IPS DF 6.9 (cell line): ENCODE data around the gene ZNF777.
A peak's percentile ranks its signal among the peaks of the same experiment; 100 is the strongest.

Experiments
- DNase-seq: peaks from one replicate; pipeline ENCODE4 v3.0.0-alpha.2; 2013; ENCODE audit warnings: low read depth, low spot score
- H3K27ac ChIP-seq: one replicate; pipeline ENCODE4 v1.5.1; 2013; ENCODE audit warnings: low read length, control low read depth
- H3K27me3 ChIP-seq: 2 replicates; pipeline ENCODE4 v1.6.1; 2013; ENCODE audit warnings: mild to moderate bottlenecking, low read length; ENCODE audit not compliant: control insufficient read depth, insufficient read depth
- H3K36me3 ChIP-seq: 2 replicates; pipeline ENCODE4 v1.6.1; 2013; ENCODE audit warnings: low read length; ENCODE audit not compliant: control insufficient read depth, insufficient read depth
- H3K4me1 ChIP-seq: 2 replicates; pipeline ENCODE4 v1.6.1; 2013; ENCODE audit warnings: low read length; ENCODE audit not compliant: control insufficient read depth, insufficient read depth
- H3K4me3 ChIP-seq: 2 replicates; pipeline ENCODE4 v1.5.1; 2013; ENCODE audit warnings: mild to moderate bottlenecking, low read length
- H3K9me3 ChIP-seq: 2 replicates; pipeline ENCODE4 v1.6.1; 2013; ENCODE audit warnings: low read length, inconsistent platforms; ENCODE audit not compliant: control insufficient read depth, insufficient read depth
- WGBS: extraction: QIAGEN DNeasy Blood & Tissue Kit; methylation state at CpG from one replicate; pipeline ENCODE4 v1.1.7; 2013; ENCODE audit warnings: mixed read lengths, missing lambda C conversion rate; ENCODE audit not compliant: insufficient read length, insufficient coverage; 5-methylcytosine and 5-hydroxymethylcytosine counted together

Gene ZNF777

DNA sequence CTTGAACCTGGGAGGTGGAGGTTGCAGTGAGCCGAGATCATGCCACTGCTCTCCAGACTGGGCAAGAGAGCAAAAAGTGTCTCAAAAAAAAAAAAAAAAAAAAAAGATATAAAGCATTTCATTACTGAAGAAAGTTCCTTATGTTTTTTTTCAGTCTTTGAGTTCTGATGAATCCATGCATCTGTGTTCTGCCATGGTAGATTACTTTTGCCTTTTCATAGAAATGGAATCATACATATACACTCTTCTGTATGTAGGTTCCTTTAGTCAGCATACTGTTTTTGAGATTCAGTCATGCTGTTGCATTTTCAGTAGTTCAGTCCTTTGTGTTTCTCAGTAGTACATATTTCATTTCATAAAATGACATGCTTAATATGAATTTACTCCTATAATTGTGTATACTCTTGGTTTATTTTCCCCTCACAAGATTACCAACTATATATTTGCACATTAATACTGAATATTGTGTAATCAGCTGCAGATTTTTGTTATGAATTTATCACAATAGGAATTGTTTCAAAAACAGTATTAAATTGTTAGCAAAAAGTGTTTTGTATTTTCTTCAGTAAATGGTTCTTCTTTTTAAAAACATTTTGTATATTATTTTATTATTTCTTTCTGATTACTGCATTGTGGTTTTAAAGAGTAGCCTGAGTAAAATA lies 2.8 kb upstream of the ZNF777 start:
- no CpG with 5 or more reads among the region's 1 CpG for WGBS
- peaks cover 8% of the 10 kb centered on the region; the same call in 1 of the 2 replicates for H3K27me3 ChIP-seq

DNA sequence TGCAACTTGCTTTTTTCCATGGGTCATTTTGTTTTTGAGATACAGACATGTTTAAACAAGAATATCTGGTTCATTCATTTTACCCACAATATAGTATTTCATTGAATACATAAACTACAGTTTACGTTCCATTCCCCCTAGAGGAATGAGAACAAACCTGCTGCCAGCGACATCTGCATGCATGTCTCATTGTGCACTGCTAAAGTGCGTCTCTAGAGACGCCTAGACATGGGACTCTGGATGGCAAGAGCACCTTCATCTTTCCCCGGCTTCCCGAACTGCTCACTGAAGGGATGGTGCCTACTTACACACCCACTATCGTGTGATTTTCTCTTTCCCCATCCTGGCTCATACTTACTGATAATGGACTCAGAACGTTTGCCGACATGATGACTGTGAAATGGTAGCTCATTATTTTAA lies 1.2 kb upstream of the ZNF777 start:
- no peak overlapping the region for H3K27ac ChIP-seq

More for the DNA sequence above, 2.8 kb upstream of the ZNF777 start:
- Histone ChIP-seq H3K27ac (no peak overlapping the region), H3K4me1 (no peaks in the 10 kb centered on the region; the same call in 1 of the 2 replicates), H3K4me3 (no peak overlapping the region), H3K9me3 (no peaks in the 10 kb centered on the region; the same call in 1 of the 2 replicates), H3K36me3 (no peaks in the 10 kb centered on the region)
- no peak for DNase-seq

DNA sequence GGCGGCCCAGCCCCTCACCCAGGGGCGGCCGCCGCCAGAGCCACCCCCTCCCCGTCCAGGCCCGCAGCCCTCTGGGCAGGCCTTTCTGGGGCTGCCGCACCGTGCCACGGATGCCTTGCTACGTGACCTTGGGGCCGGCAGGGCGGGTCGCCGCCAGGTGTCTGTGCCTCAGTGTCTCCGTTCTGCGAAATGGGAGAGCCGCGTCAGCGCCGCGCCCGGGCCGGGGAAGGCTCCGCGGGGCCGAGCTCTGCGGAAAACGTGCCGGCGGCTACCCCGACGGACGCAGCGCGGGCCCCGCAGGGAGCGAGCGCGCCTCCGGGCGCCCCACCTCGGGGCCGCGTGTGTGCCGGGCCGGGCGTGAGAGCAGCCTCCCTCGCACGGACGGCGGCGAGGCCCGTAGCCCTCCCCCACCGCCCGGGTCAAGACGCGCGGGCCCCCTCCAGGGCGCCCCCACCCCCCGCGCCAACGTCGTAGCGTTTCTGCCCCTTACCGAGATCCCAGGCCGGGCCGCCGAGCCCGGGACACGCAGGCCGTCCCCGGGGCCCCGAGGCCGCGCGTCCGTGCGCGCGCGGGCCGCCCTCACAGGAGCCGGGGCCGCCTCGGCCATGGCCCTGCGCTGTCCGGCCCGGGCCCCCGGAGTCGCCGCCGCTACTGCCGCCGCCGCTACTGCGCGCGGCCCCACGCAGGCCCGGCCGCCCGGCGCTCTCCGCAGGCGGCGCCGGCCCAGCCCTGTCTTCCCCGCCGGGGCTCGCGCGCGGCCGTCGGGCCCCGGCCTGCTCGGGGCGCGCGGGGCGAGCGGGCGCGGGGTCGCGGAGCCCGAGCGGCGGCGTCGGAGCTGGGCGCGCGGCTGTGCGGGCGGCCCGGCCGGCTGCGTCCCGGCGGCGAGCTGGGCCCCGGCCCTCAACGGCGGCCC lies 1.1 kb downstream of the ZNF777 start:
- H3K36me3 ChIP-seq: peaks cover 3% of the 10 kb centered on the region
- no peaks in the 10 kb centered on the region for H3K9me3 ChIP-seq
- no peak overlapping the region for H3K27ac ChIP-seq
- no CpG with 5 or more reads among the region's 145 CpGs for WGBS
- DNase-seq: no peak
- no peaks in the 10 kb centered on the region; the same call in 1 of the 2 replicates for H3K4me1 ChIP-seq
- H3K27me3 ChIP-seq: peaks cover 8% of the 10 kb centered on the region; the same call in 1 of the 2 replicates
- peak overlapping the region; percentile 61 for H3K4me3 ChIP-seq

More for the DNA sequence above, 1.2 kb upstream of the ZNF777 start:
- no peaks in the 10 kb centered on the region for H3K36me3 ChIP-seq
- no peak overlapping the region for H3K4me3 ChIP-seq
- no peak for DNase-seq
- H3K4me1 ChIP-seq: no peaks in the 10 kb centered on the region; the same call in 1 of the 2 replicates
- WGBS: no CpG with 5 or more reads among the region's 9 CpGs
- H3K27me3 ChIP-seq: peaks cover 8% of the 10 kb centered on the region; the same call in 1 of the 2 replicates
- no peaks in the 10 kb centered on the region; the same call in 1 of the 2 replicates for H3K9me3 ChIP-seq

DNA sequence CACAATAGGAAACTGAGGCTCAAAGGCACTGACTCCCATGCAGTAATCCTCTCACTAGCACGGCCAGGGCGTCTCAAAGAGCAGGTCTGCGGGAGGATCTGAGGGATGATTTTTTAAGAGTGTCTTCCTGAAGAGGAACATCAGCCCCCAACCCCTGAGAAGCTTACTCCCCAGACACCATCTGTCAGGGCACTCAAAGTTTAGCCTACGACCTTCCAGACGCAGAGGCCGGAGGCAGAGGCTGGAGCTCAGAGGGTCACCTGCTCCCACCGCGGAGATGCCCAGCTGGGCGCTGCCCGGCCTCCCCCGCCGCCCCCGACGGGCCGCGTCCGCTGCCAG lies 1.7 kb downstream of the ZNF777 start:
- Histone ChIP-seq H3K27ac (no peak overlapping the region), H3K4me1 (no peaks in the 10 kb centered on the region; the same call in 1 of the 2 replicates), H3K27me3 (peaks cover 8% of the 10 kb centered on the region; the same call in 1 of the 2 replicates), H3K9me3 (no peaks in the 10 kb centered on the region), H3K36me3 (peaks cover 3% of the 10 kb centered on the region), H3K4me3 (peak overlapping the region; percentile 61; the same call in 1 of the 2 replicates)
- DNase-seq: no peak
- WGBS: no CpG with 5 or more reads among the region's 17 CpGs

DNA sequence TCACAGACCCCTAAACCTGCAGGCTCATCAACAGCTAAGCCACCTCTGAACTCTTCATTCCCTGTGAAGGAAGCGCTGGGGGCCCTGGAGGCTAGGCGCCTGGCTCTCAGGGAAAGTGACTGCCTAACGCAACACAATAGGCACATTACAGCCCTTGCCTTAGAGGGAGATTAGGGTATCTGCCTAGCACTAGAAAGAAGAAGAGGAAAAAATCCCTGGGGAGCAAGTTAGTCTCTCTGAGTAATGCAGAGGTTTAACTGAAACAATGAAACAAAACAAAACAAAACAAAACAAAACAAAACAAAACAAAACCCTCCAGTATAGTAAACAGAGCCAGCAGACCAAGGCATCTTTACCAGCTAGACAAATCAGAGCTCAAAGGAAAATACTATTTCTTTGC lies 2.6 kb downstream of the ZNF777 start:
- Histone ChIP-seq H3K4me3 (no peak overlapping the region), H3K27ac (no peak overlapping the region), H3K36me3 (peaks cover 3% of the 10 kb centered on the region), H3K9me3 (no peaks in the 10 kb centered on the region), H3K27me3 (peaks cover 8% of the 10 kb centered on the region; the same call in 1 of the 2 replicates), H3K4me1 (no peaks in the 10 kb centered on the region; the same call in 1 of the 2 replicates)
- no peak for DNase-seq
- WGBS: no CpG with 5 or more reads among the region's 3 CpGs

DNA sequence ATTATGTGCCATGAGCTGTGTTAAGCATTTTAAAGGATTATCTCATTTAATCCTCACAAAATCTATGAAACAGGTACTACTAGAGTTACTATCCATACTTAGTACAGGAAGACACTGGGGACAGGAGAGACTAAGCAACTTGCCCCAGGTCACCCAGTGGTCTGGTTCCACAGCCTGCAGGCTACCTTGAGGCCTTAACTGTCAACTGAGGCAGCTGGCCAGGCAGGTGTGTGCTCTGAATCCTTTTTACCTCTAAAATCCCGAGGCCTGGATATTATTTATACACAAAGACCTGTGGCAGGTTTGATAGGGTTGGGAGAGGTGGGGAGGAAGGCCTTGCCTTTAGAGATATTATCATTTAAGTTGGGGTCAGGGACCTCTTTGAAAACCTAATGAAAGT lies 3.1 kb downstream of the ZNF777 start:
- Histone ChIP-seq H3K27me3 (peaks cover 8% of the 10 kb centered on the region; the same call in 1 of the 2 replicates), H3K36me3 (peaks cover 3% of the 10 kb centered on the region), H3K4me3 (no peak overlapping the region), H3K27ac (no peak overlapping the region), H3K9me3 (no peaks in the 10 kb centered on the region), H3K4me1 (no peaks in the 10 kb centered on the region; the same call in 1 of the 2 replicates)
- no CpG with 5 or more reads among the region's 1 CpG for WGBS
- DNase-seq: no peak

DNA sequence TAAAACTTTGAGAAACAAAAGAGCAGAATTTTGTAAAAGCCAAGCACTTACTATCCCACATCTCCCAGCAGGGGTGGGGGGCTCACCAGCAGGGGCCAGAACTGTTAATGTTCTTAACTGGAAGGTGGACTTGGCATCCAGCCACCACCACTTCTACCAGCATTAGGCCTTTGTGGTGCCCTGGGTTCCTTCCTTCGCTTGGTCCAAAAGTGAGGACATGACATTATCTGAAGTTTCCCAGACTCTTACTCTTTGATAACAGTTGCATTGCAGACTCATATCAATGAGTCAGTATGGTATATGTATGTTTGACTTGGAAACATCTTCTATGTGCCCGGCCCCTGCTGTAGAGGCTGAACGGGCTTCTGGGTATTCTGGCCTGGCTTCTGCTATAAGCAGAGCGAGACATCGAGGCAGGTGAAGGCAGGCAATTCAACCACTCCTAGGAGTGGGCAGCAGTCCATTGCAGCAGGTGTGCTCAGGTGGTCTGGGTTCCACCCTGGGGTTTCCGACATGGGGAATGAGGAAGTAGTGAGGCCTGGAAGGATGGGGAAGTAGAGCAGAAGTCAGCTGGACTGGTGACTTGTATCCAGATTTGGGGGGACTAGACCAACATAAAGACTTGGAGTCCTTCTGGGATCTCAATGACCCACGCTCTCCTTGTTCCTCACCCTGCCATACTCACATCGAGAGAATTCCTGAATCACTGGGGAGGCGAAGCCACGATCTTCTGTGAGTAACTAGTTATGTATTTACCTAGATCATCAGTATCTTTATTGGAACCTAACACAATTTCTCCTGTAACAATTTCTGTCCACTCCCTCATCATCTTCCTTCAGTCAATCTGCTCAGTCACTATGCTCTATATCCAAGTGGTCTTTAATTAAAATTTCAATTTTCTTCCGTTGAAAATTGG lies 4.1 kb downstream of the ZNF777 start:
- Histone ChIP-seq H3K4me3 (no peak overlapping the region), H3K4me1 (no peaks in the 10 kb centered on the region; the same call in 1 of the 2 replicates), H3K9me3 (no peaks in the 10 kb centered on the region), H3K27me3 (peaks cover 6% of the 10 kb centered on the region; the same call in 1 of the 2 replicates), H3K36me3 (peaks cover 3% of the 10 kb centered on the region), H3K27ac (no peak overlapping the region)
- no peak for DNase-seq
- no CpG with 5 or more reads among the region's 11 CpGs for WGBS

DNA sequence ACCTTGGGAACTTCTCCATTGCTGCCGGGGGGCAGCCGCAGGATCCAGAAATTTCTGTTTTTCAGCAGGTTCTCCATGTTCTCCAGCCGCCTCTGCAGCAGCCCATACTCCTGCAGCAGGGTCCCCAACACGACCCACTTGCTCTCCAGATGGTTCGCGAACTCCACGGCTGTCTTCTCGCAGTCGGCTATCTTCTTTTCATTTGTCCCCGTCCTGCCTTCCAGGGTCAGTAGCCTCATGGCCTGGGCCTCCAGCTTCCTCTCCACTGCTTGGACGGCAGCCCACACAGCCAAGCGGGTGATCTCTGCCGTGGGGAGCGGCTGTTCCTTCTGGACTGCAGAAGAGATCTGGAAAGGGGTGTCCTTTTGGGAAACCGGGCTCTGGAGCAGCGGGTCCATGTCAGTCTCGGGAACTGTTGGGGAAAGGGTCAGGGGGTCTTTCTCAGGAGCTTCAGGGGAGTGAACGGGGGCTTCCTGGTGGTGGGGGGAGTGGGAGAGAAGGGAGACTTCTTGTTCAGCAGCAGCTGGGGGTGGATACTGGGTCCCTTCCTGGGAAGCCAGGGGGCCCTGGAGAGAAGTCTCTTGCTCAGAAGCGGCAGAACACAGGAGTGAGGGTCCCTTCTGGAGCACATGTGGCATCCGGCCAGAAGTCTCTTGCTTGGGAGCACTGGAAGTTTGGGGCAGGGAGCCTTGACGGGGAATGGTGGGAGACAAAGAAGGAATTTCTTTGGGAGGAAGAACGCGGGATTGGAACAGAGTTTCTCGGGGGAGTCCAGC lies 5.5 kb downstream of the ZNF777 start:
- WGBS: no CpG with 5 or more reads among the region's 24 CpGs
- Histone ChIP-seq H3K27ac (no peak overlapping the region), H3K36me3 (peaks cover 4% of the 10 kb centered on the region), H3K9me3 (no peaks in the 10 kb centered on the region), H3K27me3 (peaks cover 6% of the 10 kb centered on the region; the same call in 1 of the 2 replicates), H3K4me1 (no peaks in the 10 kb centered on the region; the same call in 1 of the 2 replicates), H3K4me3 (no peak overlapping the region)
- DNase-seq: no peak

DNA sequence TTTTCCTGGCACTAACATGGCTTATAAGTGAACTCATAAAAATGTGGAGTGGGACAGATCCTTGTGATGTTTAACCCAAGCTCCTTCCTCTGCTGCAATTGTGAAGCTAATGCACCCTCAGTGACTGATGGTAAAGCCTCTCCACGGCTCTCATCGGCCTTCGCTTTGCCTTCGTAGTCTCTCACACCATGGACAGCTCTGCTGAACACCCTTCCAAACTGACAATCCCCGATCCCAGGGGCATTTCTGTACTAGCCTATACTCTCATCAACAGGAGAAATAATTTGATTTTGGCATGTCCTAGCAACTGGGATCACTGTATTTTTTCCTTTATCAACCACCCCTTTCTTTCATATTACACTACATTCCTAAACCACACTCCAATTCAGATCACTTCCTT lies 6.1 kb downstream of the ZNF777 start:
- no CpG with 5 or more reads among the region's 5 CpGs for WGBS
- Histone ChIP-seq H3K27ac (no peak overlapping the region), H3K4me3 (no peak overlapping the region), H3K27me3 (peaks cover 6% of the 10 kb centered on the region; the same call in 1 of the 2 replicates), H3K9me3 (no peaks in the 10 kb centered on the region), H3K4me1 (no peaks in the 10 kb centered on the region; the same call in 1 of the 2 replicates), H3K36me3 (peaks cover 8% of the 10 kb centered on the region)
- DNase-seq: no peak
